ENCODE measurements around the gene NPHP3.

- TF ChIP-seq CTCF (conservative IDR thresholded peaks at IDR 0.05; ENCODE audit: low read depth, low read length) (no peak), POLR2A (IDR thresholded peaks at IDR 0.05; ENCODE audit: low read depth, low read length) (no peak), RFX5 (IDR thresholded peaks at IDR 0.05; ENCODE audit: low read depth, low read length) (no peak), MAFK (IDR thresholded peaks at IDR 0.05; ENCODE audit: low read depth, low read length) (no peak), SMC3 (IDR thresholded peaks at IDR 0.05; ENCODE audit: low read depth, low read length) (no peak), MXI1 (IDR thresholded peaks at IDR 0.05; ENCODE audit: borderline replicate concordance, low read depth, low read length) (no peak), CEBPB (IDR thresholded peaks at IDR 0.05; ENCODE audit: low read depth, low read length) (no peak), USF2 (IDR thresholded peaks at IDR 0.05; ENCODE audit: low read depth, low read length) (no peak), MAZ (IDR thresholded peaks at IDR 0.05; ENCODE audit: borderline replicate concordance, low read depth, low read length) (no peak), RCOR1 (IDR thresholded peaks at IDR 0.05; ENCODE audit: insufficient replicate concordance, low read length) (no peak), RAD21 (IDR thresholded peaks at IDR 0.05; ENCODE audit: low read length) (no peak)
Measured at GRCh38 chr3:132635052-132635451, 87.2 kb downstream of the NPHP3 start.
